ENCODE results near the gene IRS1. TPM values are rescaled to one million over a fixed set of nuclear protein-coding genes. Genes with fewer than 3 reads are reported as not detected.

IRS1 gene
- total RNA-seq, 4 donors from 2014 or later = 11.9 to 29.6 (median 13.2) TPM

DNA sequence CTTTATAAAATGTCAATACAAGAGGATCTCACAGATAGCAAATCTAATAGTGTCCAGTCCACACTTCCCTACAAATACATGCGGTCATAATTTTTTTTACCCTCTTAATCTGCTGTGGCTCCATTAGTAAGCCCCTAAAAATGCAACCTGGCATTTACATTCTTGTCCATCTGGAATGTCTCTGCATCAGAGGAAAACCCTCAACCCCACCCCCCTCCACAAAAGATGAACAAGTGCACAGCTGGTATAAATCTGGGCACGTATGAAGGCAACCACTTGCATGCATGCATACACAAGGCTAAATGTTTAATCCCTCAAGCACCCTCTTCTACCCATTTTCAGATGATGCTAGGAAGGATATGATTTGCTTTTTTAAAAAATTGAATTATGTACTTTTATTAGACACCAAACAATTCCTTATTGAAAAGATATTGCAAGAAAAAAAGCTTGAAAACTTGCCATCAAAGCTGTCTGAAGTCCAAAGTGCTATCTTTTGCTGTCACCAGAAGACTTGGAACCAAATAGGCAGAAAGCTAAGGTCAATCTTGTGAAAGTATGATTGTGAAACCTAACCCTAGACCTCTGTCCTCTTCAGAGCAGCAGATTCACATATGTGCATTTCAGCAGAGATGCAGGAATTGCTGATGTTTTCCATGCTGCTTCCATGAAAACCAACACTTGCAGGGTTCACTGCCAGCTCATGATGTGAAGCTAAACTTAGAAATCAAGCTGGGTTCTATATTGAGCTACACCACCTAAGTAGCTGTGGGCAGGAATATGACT is 39.0 kb downstream of the IRS1 start:
- TF ChIP-seq, protein P1, sequence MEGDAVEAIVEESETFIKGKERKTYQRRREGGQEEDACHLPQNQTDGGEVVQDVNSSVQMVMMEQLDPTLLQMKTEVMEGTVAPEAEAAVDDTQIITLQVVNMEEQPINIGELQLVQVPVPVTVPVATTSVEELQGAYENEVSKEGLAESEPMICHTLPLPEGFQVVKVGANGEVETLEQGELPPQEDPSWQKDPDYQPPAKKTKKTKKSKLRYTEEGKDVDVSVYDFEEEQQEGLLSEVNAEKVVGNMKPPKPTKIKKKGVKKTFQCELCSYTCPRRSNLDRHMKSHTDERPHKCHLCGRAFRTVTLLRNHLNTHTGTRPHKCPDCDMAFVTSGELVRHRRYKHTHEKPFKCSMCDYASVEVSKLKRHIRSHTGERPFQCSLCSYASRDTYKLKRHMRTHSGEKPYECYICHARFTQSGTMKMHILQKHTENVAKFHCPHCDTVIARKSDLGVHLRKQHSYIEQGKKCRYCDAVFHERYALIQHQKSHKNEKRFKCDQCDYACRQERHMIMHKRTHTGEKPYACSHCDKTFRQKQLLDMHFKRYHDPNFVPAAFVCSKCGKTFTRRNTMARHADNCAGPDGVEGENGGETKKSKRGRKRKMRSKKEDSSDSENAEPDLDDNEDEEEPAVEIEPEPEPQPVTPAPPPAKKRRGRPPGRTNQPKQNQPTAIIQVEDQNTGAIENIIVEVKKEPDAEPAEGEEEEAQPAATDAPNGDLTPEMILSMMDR (IDR thresholded peaks at IDR 0.05; ENCODE audit: low read depth) = no peak

DNA sequence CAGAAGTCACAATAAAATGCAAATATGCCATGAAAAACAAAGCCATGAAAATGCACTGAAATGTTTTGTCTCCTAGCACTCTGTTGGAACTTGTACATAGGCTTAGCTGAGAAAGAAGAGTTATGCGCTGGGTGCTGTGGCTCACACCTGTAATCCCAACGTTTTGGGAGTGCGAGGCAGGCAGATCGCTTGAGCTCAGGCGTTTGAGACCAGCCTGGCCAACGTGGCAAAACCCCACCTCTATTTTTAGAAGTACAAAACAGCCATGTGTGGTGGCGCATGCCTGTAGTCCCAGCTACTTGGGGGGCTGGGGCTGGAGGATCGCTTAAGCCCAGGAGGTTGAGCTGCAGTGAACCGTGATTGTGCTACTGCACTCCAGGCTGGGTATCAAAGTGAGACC is 39.9 kb downstream of the IRS1 start:
- TF ChIP-seq, protein P1 (IDR thresholded peaks at IDR 0.05; ENCODE audit: low read depth) = no peak

DNA sequence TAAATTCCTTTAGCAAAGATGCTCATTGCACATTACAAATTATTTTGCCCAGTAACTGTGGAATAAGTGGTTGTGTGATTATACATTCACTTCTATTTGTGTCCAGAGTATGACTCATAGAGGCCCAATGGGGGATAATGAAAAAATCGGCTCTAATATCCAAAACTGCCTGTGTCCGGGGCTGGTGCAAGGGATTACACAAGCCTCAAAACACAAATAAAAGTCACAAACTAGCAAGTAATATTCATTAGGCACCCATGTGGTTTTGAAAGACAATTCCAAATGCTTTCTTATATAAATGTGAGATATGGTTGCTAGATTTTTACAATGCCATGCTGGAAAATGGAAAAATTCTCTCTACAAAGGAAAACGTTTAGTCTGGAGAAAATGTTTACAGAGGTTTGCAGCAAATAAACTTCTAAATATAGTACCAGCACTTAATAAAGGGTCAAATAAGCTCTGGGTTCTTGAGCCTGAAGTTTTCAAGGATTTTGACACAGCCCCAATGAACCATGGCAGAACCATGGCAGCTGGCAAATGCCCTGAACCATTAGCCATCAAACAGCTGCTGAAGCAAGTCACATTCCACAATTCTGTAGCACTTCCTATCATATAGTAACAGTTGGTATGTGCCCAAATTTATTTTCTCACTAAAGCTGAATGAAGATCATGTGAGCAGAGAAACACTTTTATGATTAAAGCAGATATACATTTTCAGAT is 40.5 kb downstream of the IRS1 start:
- TF ChIP-seq, protein P1 (IDR thresholded peaks at IDR 0.05; ENCODE audit: low read depth) = no peak

DNA sequence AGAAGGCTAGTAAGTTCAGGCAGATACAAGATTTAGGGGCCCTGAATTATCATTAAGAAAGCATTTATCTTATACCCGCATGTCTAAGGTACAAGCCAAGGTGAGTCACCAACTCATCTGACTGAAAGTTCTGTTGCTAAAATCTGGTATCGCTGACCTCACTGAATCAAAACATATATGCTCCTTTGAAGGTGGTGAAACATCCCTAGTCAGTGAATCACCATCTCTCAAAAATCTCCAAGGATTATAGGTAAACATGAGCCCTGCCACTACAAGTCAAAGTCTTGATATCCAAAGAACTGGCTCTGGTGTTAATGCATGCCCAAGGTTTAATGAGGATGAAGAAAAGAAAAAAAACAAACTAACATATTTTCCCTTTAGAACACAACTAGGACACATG is 43.5 kb downstream of the IRS1 start:
- TF ChIP-seq, protein P1 (IDR thresholded peaks at IDR 0.05; ENCODE audit: low read depth) = no peak

DNA sequence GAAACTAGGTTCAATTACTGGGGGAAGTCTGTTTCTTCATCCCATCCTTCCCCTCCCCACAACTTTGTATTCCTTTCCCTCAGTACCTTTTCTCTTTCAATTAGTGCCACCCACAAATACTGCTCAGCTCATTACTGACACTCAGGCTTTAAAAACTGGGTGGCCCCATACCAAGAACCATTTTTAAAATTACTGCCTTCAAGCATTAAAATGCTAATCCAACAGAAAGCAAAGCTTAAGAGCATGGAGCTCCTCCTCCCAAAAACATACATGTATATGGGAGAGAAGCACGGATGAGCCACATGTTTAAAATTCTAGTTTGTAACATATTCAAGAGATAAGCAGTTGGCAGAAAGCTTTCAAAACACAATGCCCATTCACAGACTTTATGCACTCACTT is 44.0 kb downstream of the IRS1 start:
- TF ChIP-seq, protein P1 (IDR thresholded peaks at IDR 0.05; ENCODE audit: low read depth) = no peak

DNA sequence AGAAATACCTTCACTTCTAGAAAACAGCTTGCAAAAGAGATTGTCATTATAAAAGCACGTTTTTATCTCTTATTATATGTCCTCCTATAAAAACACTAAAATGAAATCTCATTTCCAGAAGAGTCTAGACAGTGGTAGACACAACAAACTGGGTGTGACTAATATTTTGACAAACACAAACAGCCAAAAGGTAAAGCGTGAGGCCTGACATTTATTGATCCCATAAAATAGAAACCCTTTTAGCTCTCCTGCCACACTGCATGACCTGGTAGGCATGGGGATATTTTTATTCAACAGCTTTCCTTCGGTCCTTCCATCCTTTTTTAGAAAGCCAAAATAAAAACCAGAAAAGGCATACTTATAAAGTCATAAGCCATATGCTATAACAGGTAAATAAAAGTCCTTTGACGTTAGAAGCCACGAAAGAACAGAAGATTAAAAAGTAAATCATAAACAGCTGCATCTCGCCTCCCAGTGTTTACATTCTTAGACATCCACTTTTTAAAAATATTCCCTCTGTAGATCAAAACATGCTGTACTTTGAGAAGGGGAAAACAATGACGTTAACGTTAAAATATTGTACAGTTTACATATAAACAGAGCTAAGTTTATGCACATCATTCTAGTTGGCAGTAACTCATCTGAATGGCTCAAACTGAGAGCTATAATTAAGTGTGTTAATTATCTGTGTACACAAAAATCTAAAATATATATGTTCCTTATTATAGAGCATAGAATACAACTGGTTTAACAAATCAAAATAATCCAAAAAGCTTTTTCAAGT is 44.6 kb downstream of the IRS1 start:
- TF ChIP-seq, protein P1 (IDR thresholded peaks at IDR 0.05; ENCODE audit: low read depth) = no peak

DNA sequence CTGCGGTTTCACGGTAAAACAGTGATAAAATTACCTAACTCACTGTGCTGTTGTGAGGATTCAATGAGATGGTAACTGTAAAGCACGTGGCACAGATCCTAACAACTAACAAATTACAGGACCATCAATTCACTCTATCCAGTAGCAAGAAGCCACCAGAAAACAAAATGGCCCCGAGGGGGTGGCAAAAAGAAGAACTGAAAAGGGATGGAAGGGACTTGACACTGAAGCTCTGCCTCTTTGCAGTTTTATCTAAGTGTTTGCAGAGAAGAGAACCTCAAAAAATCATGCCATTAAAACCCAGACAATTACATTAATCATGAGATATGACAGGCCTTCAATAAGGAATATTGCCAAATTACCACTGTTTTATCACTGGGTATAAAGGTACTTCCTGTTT is 46.7 kb downstream of the IRS1 start:
- TF ChIP-seq, protein P1 (IDR thresholded peaks at IDR 0.05; ENCODE audit: low read depth) = no peak

Measured in subcutaneous adipose tissue (tissue), 4 donors.